IgD-negative memory B cell (primary cell): ENCODE measurements around the gene CARNS1. TPM values are rescaled to one million over a fixed set of nuclear protein-coding genes. Genes with fewer than 3 reads are reported as not detected.
"Not testable (repeated sequence)": the region's sequence is repeated elsewhere in the genome, so short reads cannot be mapped to it uniquely, and the experiment has no call there.

Experiments
- H3K27ac Mint-ChIP-seq, 3 donors: one replicate each; pipeline ENCODE4 v1.8.0; 2020 to 2022; ENCODE audit warnings: mild to moderate bottlenecking in 3 of 3, mixed read lengths in 3 of 3, moderate library complexity in 1 of 3
- H3K27me3 Mint-ChIP-seq: one replicate; pipeline ENCODE4 v1.8.0; 2021; ENCODE audit warnings: mixed read lengths
- H3K36me3 Mint-ChIP-seq: one replicate; pipeline ENCODE4 v1.8.0; 2020; ENCODE audit warnings: mild to moderate bottlenecking, mixed read lengths
- H3K4me1 Mint-ChIP-seq, 3 donors: one replicate each; pipeline ENCODE4 v1.8.0; 2020 to 2022; ENCODE audit warnings: mixed read lengths in 3 of 3, mild to moderate bottlenecking in 1 of 3
- H3K4me3 Mint-ChIP-seq, 4 donors: one replicate each; pipeline ENCODE4 v1.8.0; 2020 to 2022; ENCODE audit warnings: mild to moderate bottlenecking in 4 of 4, mixed read lengths in 4 of 4, moderate library complexity in 3 of 4
- H3K9me3 Mint-ChIP-seq, 3 donors: one replicate each; pipeline ENCODE4 v1.8.0; 2020 to 2021; ENCODE audit warnings: mixed read lengths in 3 of 3, mild to moderate bottlenecking in 1 of 3
- polyA plus RNA-seq: library from polyadenylated mRNA; unstranded; fragments of 300-500 nt; fragmentation: Illumina TruSeq; gene quantifications from one replicate; pipeline ENCODE4 v1.2.3, GENCODE V29; 2021

The CARNS1 gene
- polyA plus RNA-seq, 1 donor from 2014 or later: 2.4 TPM

DNA sequence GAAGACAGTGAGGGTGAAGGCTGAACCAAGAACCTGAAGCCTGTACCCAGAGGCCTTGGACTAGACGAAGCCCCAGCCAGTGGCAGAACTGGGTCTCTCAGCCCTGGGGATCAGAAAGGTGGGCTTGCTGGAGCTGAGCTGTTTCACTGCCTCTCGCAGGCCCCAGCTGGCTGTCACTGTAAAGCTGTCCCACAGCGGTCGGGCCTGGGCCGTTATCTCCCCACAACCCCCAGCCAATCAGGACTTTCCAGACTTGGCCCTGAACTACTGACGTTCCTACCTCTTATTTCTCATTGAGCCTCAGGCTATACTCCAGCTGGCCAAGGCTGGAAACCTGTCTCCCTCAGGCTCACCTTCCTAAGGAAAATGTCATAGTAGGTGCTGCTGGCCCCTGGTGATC lies 17.9 kb upstream of the CARNS1 start:
- Mint-ChIP-seq H3K4me3 (peak overlapping the region in 3 of 4 donors; percentile 34 to 81 (median 55)), H3K27ac (peak overlapping the region in 2 of 3 donors; percentile 40 to 58), H3K9me3 (no peaks in the 10 kb centered on the region), H3K27me3 (no peaks in the 10 kb centered on the region), H3K36me3 (no peaks in the 10 kb centered on the region), H3K4me1 (peaks cover 11 to 22% (median 20%) of the 10 kb centered on the region in 3 donors)

DNA sequence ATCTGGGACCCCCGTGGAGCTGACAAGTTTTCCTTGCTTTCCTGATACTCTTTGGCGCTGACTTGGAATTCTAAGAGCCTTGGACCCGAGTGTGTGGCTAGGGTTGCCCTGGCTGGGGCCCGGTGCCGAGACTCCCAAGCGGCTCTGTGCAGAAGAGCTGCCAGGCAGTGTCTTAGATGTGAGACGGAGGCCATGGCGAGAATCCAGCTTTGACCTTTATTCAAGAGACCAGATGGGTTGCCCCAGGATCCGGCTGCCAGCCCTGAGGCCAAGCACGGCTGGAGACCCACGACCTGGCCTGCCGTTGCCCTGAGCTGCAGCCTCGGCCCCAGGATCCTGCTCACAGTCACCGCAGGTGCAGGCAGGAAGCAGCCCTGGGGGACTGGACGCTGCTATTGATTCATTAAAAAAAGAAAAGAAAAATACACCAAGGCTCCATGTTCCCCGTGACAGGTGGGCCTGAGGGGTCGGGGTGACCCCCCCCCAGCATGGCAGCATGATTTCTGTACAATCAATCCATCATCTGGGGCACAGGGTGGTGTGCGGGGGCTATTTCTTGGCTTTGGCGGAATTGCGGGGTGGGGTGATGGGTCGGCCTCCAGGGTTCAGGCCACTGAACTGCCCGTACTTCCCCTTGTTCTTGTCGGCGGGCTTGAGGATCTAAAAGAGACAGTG lies 17.4 kb upstream of the CARNS1 start:
- Mint-ChIP-seq H3K27me3 (no peaks in the 10 kb centered on the region), H3K36me3 (no peaks in the 10 kb centered on the region), H3K4me3 (peak overlapping the region in 2 of 4 donors; percentile 34 to 81), H3K9me3 (no peaks in the 10 kb centered on the region), H3K4me1 (peaks cover 11 to 20% (median 17%) of the 10 kb centered on the region in 3 donors), H3K27ac (peak overlapping the region in 2 of 3 donors; percentile 40 to 58)

DNA sequence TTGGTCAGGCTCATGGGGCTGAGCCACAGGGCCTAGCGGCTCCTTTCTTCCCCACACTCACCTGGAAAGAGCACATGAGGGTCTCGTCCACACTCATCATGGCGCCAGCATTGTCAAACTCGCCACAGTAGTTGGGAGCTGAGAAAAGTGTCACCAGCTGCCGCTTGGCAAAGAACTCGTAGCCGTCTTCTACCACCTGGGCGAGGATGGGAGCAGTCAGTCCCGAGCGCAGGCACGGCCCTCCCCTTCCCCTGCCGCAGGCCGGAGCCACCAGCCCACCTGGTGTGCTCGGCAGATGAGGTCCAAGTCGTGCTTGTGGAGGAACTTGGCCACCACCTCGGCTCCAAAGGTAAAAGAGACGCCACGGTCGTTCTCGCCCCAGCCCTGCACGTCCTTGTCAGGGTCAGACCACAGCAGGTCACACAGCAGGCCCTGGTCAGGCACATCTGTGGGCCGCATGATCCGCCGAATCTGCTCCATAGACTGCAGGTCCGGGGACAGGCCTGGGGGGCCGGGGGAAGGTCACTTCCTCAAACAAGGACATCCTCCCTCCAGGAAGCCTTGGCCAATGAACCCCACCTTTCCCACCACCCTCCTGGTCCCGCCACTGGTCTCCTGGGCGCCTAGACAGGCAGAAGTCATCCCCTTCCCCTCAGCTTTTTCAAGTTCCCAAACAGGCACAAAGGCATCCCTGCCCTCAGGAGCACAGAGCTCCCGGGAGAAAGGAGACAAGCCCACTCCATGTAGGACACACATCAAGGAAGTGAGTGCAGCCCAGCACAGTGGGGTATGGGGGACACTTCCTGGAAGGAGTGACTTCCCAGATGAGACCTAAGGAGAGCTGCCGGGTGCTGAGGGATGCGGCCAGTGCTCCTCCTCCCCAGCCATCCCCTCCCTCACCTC lies 16.6 kb upstream of the CARNS1 start:
- H3K27me3 Mint-ChIP-seq: no peaks in the 10 kb centered on the region
- H3K9me3 Mint-ChIP-seq: no peaks in the 10 kb centered on the region
- peaks cover 12 to 22% (median 16%) of the 10 kb centered on the region in 3 donors for H3K4me1 Mint-ChIP-seq
- H3K36me3 Mint-ChIP-seq: no peaks in the 10 kb centered on the region
- peak overlapping the region in 1 of 3 donors; percentile 65 for H3K27ac Mint-ChIP-seq
- peak overlapping the region; percentile 42 to 100 (median 66) for H3K4me3 Mint-ChIP-seq

GRCh38 chr11:67400251-67400941 lies 15.1 kb upstream of the CARNS1 start:
- peak overlapping the region; percentile 84 to 87 (median 85) for H3K27ac Mint-ChIP-seq
- peaks cover 15 to 22% (median 16%) of the 10 kb centered on the region in 3 donors for H3K4me1 Mint-ChIP-seq
- no peaks in the 10 kb centered on the region for H3K9me3 Mint-ChIP-seq
- H3K36me3 Mint-ChIP-seq: no peaks in the 10 kb centered on the region
- no peaks in the 10 kb centered on the region for H3K27me3 Mint-ChIP-seq
- H3K4me3 Mint-ChIP-seq: peak overlapping the region; percentile 84 to 100 (median 94)

GRCh38 chr11:67400942-67401494 lies 14.5 kb upstream of the CARNS1 start:
- Mint-ChIP-seq H3K27me3 (no peaks in the 10 kb centered on the region), H3K4me3 (peak overlapping the region; percentile 84 to 100 (median 94)), H3K9me3 (no peaks in the 10 kb centered on the region), H3K4me1 (peaks cover 16 to 22% (median 17%) of the 10 kb centered on the region in 3 donors), H3K36me3 (no peaks in the 10 kb centered on the region), H3K27ac (peak overlapping the region; percentile 84 to 87 (median 85))

DNA sequence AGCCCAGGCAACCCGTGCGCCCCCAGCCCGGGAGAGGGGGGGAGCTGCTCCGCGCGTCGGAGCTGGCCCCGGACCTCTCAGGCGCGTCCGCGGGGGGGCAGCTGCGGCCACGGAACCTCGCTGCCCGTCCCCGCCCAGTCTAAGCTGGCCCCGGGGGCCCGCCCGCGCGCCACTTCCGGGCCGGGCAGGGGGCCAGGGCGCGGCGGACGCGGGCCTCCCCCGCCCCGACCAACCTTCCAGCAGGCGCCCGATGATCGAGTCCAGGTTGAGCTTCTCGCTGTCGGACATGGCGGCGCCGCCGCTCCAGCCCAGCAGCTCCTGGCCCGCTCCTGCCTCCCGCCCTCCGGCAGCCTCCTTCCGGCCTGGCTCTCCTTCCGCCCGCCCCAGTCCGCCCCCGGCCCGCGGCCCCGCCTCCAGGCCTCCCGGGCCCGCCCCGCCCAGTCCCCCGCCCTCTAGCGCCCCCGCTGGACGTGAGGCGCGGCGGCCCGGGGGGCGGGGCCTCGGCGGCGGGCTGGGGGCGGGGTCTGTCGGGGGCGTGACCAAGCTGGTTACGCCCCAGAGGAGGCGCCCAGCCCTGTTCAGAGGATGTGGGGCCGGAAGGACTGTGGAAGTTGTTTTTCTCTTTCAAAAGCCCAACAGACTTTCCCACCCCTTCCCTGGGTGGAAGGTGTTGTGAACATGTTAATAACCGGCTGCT lies 13.8 kb upstream of the CARNS1 start, which contains the start of gene PPP1CA:
PPP1CA (minus strand) TSS at position 364 of the 697 bp plus-strand sequence; CDS start at position 288, 76 bp downstream.
- H3K27ac Mint-ChIP-seq: peak within 1 kb of the TSS; percentile 93 to 97 (median 95)
- peaks cover 16 to 27% (median 21%) of the 10 kb centered on the region in 3 donors for H3K4me1 Mint-ChIP-seq
- H3K9me3 Mint-ChIP-seq: no peaks in the 10 kb centered on the region
- H3K27me3 Mint-ChIP-seq: no peaks in the 10 kb centered on the region
- no peaks in the 10 kb centered on the region for H3K36me3 Mint-ChIP-seq
- peak within 1 kb of the TSS; percentile 91 to 100 (median 94) for H3K4me3 Mint-ChIP-seq

GRCh38 chr11:67402192-67402839 lies 13.2 kb upstream of the CARNS1 start:
- H3K27me3 Mint-ChIP-seq, H3K9me3 Mint-ChIP-seq, H3K36me3 Mint-ChIP-seq: not testable (repeated sequence)
- Mint-ChIP-seq H3K27ac (peak overlapping the region; percentile 93 to 97 (median 95)), H3K4me1 (peaks cover 18 to 28% (median 21%) of the 10 kb centered on the region in 3 donors), H3K4me3 (peak overlapping the region; percentile 91 to 100 (median 93))

- Mint-ChIP-seq H3K4me3 (peak overlapping the region; percentile 91 to 100 (median 96)), H3K27ac (peak overlapping the region; percentile 96 to 100 (median 97)), H3K4me1 (peaks cover 24 to 34% (median 29%) of the 10 kb centered on the region in 3 donors)
- not testable (repeated sequence) for H3K36me3 Mint-ChIP-seq, H3K9me3 Mint-ChIP-seq, H3K27me3 Mint-ChIP-seq
Observed at GRCh38 chr11:67403085-67403484, 12.4 kb upstream of the CARNS1 start.

DNA sequence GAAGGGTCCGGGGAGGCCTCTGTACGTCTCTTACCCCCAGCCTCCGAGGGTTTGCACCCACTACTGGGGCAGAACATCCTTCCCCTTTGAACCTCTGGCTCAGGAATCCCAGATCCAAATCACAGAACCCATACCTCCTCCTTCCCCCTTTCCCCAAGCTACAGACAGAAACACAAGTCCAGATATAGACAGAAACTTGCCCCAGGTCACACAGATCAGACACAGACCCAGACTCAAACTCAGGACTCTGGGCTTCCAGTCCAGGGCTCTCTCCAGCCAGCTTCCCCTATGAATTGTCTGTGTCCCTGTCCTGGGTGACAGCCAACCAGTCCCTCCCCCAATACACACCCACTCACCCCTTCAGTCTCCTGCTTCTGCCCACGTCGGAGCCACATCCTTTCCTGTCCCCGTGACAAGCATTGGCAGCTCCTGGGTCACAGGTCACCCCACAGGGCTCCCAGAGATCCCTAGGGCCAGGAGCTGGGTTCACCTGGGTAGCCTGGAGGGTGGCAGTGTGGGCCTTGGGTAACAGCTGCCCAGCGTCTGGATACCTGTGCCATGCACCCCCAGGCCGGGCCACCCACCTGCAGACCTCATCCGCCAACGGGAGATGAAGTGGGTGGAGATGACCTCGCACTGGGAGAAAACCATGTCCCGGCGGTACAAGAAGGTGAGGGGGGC lies 10.8 kb upstream of the CARNS1 start:
- Mint-ChIP-seq H3K36me3 (peaks cover 7% of the 10 kb centered on the region), H3K9me3 (no peaks in the 10 kb centered on the region), H3K4me1 (peaks cover 35 to 41% (median 35%) of the 10 kb centered on the region in 3 donors), H3K27me3 (no peaks in the 10 kb centered on the region), H3K4me3 (peak overlapping the region; percentile 91 to 100 (median 96)), H3K27ac (peak overlapping the region; percentile 36 to 100 (median 97))

DNA sequence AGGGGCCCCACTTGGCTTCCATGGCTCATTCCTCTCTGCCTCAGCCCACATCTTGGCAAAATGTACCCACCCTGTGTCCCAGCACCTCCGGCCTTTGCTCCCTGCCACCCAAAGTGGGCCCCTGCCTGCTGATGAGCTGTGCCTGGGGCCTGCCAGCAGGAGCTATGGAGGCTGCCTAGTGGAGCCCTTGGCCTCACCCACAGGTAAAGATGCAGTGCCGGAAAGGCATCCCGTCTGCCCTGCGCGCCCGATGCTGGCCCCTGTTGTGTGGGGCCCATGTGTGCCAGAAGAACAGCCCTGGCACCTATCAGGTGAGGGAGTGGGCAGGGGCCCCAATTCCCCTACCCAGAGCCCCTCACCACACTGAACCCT lies 10.3 kb upstream of the CARNS1 start:
- peaks cover 37 to 43% (median 39%) of the 10 kb centered on the region in 3 donors for H3K4me1 Mint-ChIP-seq
- H3K27ac Mint-ChIP-seq: peak overlapping the region; percentile 47 to 100 (median 87)
- peak overlapping the region; percentile 91 to 100 (median 96) for H3K4me3 Mint-ChIP-seq
- peaks cover 9% of the 10 kb centered on the region for H3K36me3 Mint-ChIP-seq
- H3K9me3 Mint-ChIP-seq: no peaks in the 10 kb centered on the region
- H3K27me3 Mint-ChIP-seq: no peaks in the 10 kb centered on the region

DNA sequence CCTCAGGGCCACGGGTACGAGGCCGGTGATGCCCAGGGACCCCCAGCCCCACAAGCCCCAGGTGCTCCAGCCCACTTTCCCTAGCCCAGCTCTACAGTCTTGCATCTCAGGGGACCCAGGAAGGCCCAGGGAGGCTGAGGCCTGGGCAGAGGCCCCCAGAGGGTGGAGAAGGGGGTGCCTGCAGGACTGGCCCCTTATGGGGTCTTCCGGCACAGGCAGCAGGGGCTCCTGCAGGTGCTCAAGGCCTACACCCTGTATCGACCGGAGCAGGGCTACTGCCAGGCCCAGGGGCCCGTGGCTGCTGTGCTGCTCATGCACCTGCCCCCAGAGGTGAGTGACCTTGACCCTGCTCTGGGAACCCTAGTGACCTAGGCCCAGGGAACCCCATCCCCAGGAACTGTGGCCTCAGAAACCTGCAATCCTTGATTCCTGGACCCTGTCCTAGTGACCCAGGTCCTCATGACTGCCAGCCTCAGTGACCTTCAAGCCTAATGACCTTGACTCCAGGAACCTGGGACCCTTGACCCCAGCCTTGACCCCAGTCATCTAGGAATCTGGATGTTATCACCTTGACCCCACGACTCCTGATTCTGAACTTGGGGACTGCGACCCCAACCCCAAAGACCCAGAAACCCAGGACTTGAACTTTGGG lies 9.7 kb upstream of the CARNS1 start:
- no peaks in the 10 kb centered on the region for H3K27me3 Mint-ChIP-seq
- peak overlapping the region; percentile 91 to 100 (median 98) for H3K4me3 Mint-ChIP-seq
- H3K27ac Mint-ChIP-seq: peak overlapping the region; percentile 85 to 100 (median 87)
- peaks cover 38 to 43% (median 41%) of the 10 kb centered on the region in 3 donors for H3K4me1 Mint-ChIP-seq
- H3K9me3 Mint-ChIP-seq: no peaks in the 10 kb centered on the region
- H3K36me3 Mint-ChIP-seq: peaks cover 9% of the 10 kb centered on the region

DNA sequence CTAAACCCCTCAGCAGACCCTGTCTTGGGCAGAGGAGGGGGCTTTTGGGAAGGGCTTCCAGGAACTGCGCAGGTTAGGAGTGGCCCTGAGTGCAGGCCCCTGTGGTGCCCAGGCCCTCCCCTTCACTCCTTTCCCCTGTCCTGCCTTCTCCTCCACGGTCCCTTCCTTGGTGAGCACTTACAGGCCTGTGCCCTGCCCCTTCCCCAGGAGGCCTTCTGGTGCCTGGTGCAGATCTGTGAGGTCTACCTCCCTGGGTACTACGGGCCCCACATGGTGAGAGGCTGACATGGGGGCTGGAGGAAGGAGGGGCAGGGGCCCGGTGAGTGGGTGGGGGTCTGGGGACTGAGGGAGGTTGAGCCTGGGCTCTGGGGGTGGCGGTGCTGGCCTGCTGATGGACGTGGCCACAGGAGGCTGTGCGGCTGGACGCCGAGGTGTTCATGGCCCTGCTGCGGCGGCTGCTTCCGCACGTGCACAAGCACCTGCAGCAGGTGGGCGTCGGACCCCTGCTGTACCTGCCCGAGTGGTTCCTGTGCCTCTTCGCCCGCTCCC lies 9.0 kb upstream of the CARNS1 start:
- H3K9me3 Mint-ChIP-seq: no peaks in the 10 kb centered on the region
- H3K36me3 Mint-ChIP-seq: peaks cover 9% of the 10 kb centered on the region
- H3K4me3 Mint-ChIP-seq: peak overlapping the region; percentile 77 to 100 (median 98)
- no peaks in the 10 kb centered on the region for H3K27me3 Mint-ChIP-seq
- peaks cover 43 to 50% (median 46%) of the 10 kb centered on the region in 3 donors for H3K4me1 Mint-ChIP-seq
- peak overlapping the region; percentile 85 to 100 (median 87) for H3K27ac Mint-ChIP-seq
